GM03348 (cell line): ENCODE results near the gene OLFML2B.

ENCODE experiments used
- DNase-seq: peaks from one replicate; pipeline ENCODE4 v3.0.0; 2012; ENCODE audit warnings: low spot score

OLFML2B gene

DNA sequence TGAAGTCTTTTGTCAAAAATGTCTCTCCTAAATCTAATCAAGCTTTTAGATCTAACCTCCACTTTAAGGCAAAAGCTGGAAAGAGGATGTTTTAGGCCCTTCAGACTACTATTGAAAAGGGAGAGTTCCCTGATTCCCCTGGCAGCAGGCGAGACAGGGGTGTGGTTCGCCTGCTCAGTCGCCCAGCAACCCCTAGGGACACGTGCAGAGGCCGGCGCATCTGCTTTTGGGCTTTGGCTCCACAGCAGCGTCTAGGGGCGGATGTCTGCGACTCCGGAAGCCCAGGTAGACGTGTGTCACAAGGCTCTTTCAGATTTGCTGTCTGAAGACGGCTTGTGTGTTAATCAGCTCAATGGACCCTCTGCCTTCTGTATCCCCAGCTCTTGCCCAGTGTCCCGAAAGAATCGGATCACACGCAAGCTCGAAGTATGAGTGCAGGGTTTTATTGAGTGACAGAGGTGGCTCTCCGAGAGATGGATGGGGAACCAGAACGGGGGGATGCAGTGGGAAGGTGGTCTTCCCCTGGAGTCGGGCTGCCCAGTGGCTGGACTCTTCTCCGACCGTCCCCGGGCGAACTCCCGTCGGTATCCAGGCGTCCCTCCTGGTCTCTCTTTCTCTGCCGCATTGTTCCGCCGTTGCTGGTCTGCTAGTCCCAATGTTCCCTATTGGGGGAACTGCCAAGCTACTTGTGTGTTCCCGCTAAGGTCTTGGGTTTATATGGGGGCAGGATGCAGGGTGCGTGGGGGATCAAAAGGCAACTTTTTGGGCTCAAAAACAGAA, 45.5 kb downstream of the OLFML2B start:
- no peak for DNase-seq

- DNase-seq, result no peak
Measured at GRCh38 chr1:161973924-161974845, 49.5 kb downstream of the OLFML2B start.

DNA sequence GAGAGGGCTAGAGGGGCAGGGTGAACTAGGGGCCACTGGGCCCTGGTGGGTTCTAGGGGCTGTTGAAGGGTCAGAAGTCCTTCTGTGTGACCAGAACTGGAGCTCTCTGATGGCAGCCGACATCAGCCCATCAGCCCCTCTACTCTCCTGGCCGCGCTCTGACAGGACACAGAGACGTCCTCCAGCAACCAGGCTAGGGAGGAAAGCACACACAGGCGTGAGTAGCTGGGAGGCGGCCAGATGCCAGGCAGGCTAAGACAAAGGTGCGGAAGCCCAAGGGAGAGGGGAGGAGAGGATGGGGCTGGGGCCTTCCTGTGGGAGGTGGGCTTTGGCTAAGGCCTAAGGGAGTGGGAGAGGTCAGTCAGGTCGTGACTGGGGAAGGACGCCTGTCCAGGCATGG, 50.8 kb downstream of the OLFML2B start:
- DNase-seq, result no peak

- DNase-seq, result no peak
Measured at GRCh38 chr1:161970633-161971032, 53.0 kb downstream of the OLFML2B start.

DNA sequence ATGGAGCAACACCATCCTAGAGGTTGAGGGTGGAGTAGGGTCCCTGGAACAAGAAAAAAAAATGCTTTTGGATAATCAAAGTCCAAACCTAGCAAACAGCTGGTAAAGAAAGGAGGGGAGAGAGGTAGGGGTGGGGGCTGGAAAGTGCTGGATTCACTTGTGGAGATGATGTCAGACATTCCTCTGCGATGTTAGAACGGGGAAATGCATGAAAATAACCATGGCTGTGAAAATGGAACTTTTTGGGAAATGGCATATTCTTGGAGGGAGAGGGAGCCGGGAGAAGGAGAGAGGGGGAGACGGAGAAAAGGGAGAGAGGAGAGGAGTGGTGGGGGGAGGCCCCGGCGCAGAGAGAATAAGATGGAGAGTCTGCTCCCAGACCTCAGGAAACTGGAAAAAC, 53.6 kb downstream of the OLFML2B start:
- no peak for DNase-seq

DNA sequence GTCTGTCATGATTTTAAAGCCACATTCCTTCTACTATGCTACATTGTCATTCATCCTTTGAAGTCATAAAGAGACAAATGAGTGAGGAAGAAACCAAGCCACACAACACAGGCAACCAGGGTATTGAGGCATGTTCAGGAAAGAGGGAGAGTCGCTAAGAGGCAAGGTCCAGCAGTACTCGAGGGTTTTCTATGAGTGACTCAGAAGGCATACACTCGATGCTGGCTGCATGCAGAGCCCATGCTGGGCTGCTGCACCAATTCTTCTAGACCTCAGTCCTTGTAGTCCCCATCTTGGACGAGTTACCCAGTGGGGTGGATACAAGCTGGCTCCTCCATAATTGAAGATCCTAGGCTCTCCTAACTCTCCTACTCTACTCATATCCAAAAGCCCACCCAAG, 57.6 kb downstream of the OLFML2B start:
- no peak for DNase-seq

DNA sequence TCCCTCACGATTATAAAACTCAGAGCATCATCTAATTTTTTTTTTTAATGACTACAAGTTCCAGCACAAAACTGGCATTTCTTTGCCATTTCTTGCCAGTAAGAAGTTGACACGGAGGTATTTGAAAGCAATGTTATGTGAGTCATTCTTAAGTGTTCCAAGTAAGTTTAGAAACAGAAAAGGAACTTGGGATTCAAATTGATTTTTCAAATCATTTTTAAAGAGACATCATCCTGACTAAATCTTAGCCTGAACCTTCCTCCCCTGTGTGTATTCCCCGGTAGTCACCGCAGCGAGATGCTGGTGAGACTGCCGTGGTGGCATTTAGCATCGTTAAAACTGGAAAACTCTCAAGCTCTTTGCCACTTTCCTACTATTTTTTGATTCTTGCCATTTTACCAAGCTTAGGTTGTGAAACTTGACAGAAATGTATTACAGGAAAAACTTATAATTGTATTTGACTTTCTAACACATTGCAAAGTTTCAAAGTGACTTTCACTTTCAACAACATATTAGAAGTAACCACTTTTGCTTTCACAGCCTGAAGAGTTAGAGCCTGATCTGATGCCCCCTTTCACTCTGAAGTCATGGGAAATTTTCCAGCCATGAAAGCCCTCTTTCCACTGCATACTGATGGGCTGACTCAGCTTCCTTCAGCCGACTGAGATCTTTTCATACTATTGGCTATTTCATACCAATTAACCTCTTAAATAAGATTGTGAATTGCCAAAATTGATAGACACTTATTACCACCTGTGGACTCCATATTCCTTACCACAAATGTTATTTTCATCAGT, 61.4 kb downstream of the OLFML2B start:
- peak; percentile 70 for DNase-seq

GRCh38 chr1:161958425-161958824, 65.2 kb downstream of the OLFML2B start:
- DNase-seq, result peak; percentile 19

DNA sequence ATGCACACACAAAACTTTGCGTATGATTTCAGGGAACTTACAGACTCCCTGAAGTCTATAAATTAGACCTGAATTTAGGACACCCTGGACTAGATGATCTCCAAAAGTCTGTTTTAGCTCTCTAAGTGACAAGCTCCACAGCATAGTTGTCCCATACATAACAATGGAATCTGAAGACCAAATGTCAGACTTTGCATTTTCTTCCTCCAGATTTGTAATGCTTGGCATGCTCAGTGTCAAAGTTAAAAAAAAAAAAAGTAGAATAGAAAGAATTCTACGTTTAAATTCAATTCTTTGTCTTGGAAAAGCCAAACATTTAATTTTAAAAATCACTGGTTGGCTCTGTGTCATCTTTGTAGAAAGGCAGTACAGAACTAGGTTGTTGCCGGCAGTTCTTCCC, 66.7 kb downstream of the OLFML2B start:
- DNase-seq, result no peak

- peak; percentile 70 for DNase-seq
Measured at GRCh38 chr1:161956097-161956496, 67.6 kb downstream of the OLFML2B start.

DNA sequence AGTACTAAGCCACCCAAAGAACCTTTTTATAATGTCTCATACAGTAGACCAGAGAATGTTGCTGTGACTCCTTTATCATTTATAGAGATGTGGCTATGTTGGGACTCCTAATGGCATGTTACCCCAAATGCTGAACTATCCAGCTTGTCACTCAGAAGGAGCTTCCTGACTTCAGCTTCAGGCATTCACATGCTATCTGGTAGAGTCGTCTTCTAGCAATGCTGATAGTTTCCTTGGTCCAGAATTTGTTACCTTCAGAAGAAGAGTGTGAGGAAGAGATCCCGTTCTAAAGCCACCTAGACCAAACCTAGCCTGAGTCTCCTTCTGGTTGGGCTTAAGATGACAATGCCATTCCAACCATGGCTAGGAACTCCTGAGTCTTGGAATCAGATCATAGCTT, 68.1 kb downstream of the OLFML2B start:
- no peak for DNase-seq

GRCh38 chr1:161954466-161954865, 69.2 kb downstream of the OLFML2B start:
- DNase-seq, result no peak

DNA sequence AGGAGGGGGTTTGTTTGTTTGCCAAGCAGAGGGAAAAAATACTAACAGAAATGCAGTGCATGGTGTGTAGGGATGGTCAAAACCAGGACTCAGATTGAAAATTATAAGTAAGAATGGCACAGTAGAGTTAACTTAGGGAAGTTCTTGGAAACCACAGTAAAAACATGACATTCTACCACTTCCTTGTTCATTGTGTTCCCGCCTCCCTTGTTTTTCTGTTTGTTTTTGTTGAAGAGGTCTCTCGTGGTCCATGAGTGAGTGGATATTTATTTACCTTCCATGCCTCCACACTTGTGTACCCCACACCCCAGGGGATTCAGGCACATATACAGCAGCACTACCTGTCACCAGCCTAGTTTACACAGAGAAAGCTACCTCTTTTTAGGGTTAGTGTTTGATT, 69.6 kb downstream of the OLFML2B start:
- DNase-seq, result no peak

- DNase-seq, result no peak
Measured at GRCh38 chr1:161953256-161953920, 70.3 kb downstream of the OLFML2B start.

DNA sequence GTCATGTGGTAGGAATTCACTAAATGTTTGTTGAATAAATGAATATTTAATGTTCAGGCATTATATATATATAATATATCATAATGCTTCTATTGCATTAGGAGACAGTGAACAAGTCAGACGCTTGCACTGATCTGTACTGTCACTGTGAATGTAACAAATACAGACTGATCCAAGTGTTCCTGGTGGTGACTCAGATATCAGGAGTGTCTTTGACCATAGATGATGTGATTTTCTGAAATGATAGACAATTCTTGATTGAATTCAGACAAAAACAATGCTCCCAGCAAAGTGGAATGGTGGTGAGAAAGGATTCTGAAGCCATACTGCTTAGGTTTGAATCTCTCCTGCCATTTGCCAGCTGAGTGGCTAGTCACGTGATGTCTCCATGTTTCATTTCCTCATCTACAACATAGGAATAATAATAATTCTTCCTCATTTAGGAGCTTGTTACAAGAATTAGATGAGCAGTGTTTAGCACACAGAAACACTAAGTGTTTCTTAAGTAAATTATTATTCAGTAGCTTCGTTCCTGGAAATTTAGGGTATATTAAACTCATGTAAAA, 71.0 kb downstream of the OLFML2B start:
- DNase-seq, result no peak

DNA sequence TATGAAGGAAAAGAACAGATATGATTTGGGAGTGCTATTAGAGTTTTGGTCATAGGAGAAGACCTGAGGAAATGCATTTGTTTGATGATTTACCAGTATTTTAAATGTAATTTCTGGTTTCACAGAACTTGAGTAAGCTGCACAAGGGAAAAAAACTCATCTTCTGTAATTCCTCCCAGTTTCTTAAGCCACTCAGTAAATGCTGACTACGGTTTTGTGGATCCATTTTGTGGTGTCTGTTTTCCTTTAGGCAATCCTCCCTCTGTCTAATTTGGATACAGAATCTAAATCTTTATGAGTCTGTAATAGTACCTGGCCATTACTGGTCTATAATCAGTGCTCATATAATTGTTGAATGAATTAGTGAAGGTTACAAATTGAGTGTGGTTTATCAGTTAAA, 72.0 kb downstream of the OLFML2B start:
- DNase-seq, result no peak

DNA sequence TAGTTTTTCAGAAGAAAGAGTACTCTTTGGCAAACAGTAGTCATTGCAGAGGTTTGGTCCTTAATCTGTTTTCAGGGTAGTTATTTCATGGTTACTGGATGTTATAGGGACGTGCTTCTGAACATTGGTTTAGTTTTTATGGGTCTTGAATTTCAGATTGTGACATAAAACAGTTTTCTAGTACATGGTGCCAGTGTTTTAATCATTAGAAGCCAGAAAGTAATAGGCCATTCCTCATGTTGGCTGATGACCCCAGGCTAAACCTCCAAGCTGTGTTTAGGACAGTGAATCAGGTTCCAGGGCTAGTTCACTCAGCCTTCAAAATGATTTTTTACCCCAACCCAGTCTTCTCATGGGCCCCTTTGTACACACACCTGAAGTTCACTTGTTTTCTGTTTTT, 73.3 kb downstream of the OLFML2B start:
- DNase-seq, result no peak

GRCh38 chr1:161949548-161949947, 74.1 kb downstream of the OLFML2B start:
- DNase-seq, result no peak

DNA sequence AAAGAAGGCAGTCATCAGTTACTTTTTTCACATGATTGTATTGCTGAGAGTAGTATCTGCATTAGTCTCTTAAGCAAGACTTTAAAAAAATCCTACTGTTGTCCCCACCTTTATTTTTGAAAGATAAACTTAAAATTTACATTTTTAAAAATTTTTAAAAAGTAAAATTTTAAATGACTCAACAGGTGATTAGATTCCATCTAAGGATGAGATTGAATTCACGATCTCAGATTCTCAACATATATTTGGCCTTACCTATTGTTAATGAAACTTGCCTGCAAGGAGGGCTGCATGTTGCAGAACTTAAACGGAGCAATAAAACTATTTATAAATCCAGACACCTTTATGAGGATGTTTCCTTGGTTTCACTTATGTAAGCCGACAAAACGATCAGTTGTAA, 75.2 kb downstream of the OLFML2B start:
- no peak for DNase-seq

- DNase-seq, result peak; percentile 31
Measured at GRCh38 chr1:161946071-161946987, 77.3 kb downstream of the OLFML2B start.
